Psoas muscle (tissue), 8 donors: ENCODE measurements around the gene BBX. TPM values are rescaled to one million over a fixed set of nuclear protein-coding genes. Genes with fewer than 3 reads are reported as not detected.

ENCODE experiments used
- ATAC-seq, 4 donors: fragments of 200-7000 bp; cut with Tn5 transposase; one replicate each; pipeline ENCODE4 v1.9.1; 2020; ENCODE audit warnings: moderate library complexity in 3 of 4, mild to moderate bottlenecking in 2 of 4
- DNase-seq, 2 donors: peaks; one replicate each; pipeline ENCODE4 v3.0.0-alpha.2; 2020
- H3K27ac ChIP-seq: fragments of 200-600 bp; one replicate; pipeline ENCODE4 v1.8.0; 2022
- H3K27me3 ChIP-seq, 3 donors: fragments of 200-600 bp in 1 of 3; one replicate each; pipeline versions ENCODE4 v1.6.1 to v1.8.0; 2013 to 2022; ENCODE audit warnings: low read length in 2 of 3, mild to moderate bottlenecking in 2 of 3, moderate library complexity in 1 of 3; ENCODE audit not compliant: insufficient read depth in 3 of 3
- H3K36me3 ChIP-seq, 2 donors: fragments of 200-600 bp in 1 of 2; one replicate each; pipeline versions ENCODE4 v1.6.1 to v1.8.0; 2013 to 2022; ENCODE audit warnings: low read depth in 1 of 2, mild to moderate bottlenecking in 1 of 2, moderate library complexity in 1 of 2; ENCODE audit not compliant: insufficient read depth in 1 of 2
- H3K4me1 ChIP-seq: fragments of 200-600 bp; one replicate; pipeline ENCODE4 v1.8.0; 2022
- H3K4me3 ChIP-seq: fragments of 200-600 bp; one replicate; pipeline ENCODE4 v1.8.0; 2022; ENCODE audit warnings: mild to moderate bottlenecking
- H3K9me3 ChIP-seq: fragments of 200-600 bp; one replicate; pipeline ENCODE4 v1.8.0; 2022
- CTCF ChIP-seq: fragments of 200-600 bp; IDR thresholded peaks from one replicate; pipeline ENCODE4 v1.8.0; 2022; ENCODE audit warnings: antibody characterized with exemption
- WGBS, 3 donors: extraction: QIAGEN DNeasy Blood & Tissue Kit; methylation state at CpG; one replicate each; pipeline versions ENCODE4 v1.1.6 to v1.1.7; 2013; 5-methylcytosine and 5-hydroxymethylcytosine counted together
- intact Hi-C, 2 donors: fragments of 100-400 bp; cut with DNase I; formaldehyde crosslinking; loops; one replicate each; pipeline versions ENCODE4 v1.11.0 to v1.14.2; 2022
- polyA plus RNA-seq, 3 donors: library from polyadenylated mRNA; stranded (reverse); fragments of 200-250 nt; gene quantifications; one replicate each; pipeline ENCODE4 v1.2.3, GENCODE V29; 2013
- total RNA-seq, 4 donors: library from RNA; stranded (reverse); fragmentation: NEBNext Ultra II Directional in 2 of 4; extraction: Animal tissue kit (Norgen Biotek cat#: 25700) in 2 of 4; gene quantifications; one replicate each; pipeline versions ENCODE4 v1.2.1 to v1.2.4, GENCODE V29; 2021 to 2023
- donor health status: healthy with polysubstance abuse.
- donor health status: DM: no; HTN: no; CAD: no; lungs with moderate emphysema.
- donor health status: Bipolar disorder and iron deficiency.
- donor health status: healthy.
- donor health status: DM: yes; HTN: yes; CAD: no.
- donor health status: DM: no; HTN: no; CAD: no.
- donor health status: DM: no; HTN: no; CAD: no.
- donor health status: DM: yes; HTN: yes; CAD: no.

The BBX gene
- total and polyA plus RNA-seq, 7 donors: 2.2 to 30.4 (median 16.2) TPM

GRCh38 chr3:107819656-107820055 is 296.9 kb downstream of the BBX start:
- Histone ChIP-seq H3K36me3 (no peaks in the 10 kb centered on the region), H3K27ac (no peak overlapping the region), H3K4me3 (no peak overlapping the region), H3K27me3 (peaks cover 0 to 5% (median 0%) of the 10 kb centered on the region in 3 donors), H3K4me1 (no peaks in the 10 kb centered on the region), H3K9me3 (no peaks in the 10 kb centered on the region)
- DNase-seq (no peak), ATAC-seq (no peak)
- TF ChIP-seq CTCF: no peak
- intact Hi-C loops: no loop called here
- WGBS, 3 donors: 64 to 78% (median 72%) methylated on average over 4 of the region's 4 CpGs

- intact Hi-C loops: no loop called here
- no peaks in the 10 kb centered on the region for H3K9me3 ChIP-seq
- no peak overlapping the region for H3K27ac ChIP-seq
- H3K27me3 ChIP-seq: peaks cover 0 to 5% (median 0%) of the 10 kb centered on the region in 3 donors
- no peak for TF ChIP-seq CTCF
- 68 to 81% (median 74%) methylated on average over 4 of the region's 4 CpGs for WGBS, 3 donors
- no peaks in the 10 kb centered on the region for H3K4me1 ChIP-seq
- no peak overlapping the region for H3K4me3 ChIP-seq
- ATAC-seq (no peak), DNase-seq (no peak)
- no peaks in the 10 kb centered on the region for H3K36me3 ChIP-seq
These were observed 299.5 kb downstream of the BBX start for GRCh38 chr3:107822308-107822707.

- no peak for TF ChIP-seq CTCF
- ATAC-seq: no peak
- intact Hi-C loops: no loop called here
- no peaks in the 10 kb centered on the region for H3K9me3 ChIP-seq
- WGBS, 3 donors: 68 to 77% (median 74%) methylated on average over 4 of the region's 4 CpGs
- H3K27ac ChIP-seq: no peak overlapping the region
- no peak overlapping the region for H3K4me3 ChIP-seq
- no peaks in the 10 kb centered on the region for H3K36me3 ChIP-seq
- H3K27me3 ChIP-seq: peaks cover 0 to 5% (median 0%) of the 10 kb centered on the region in 3 donors
- no peaks in the 10 kb centered on the region for H3K4me1 ChIP-seq
- DNase-seq: no peak
These were observed 302.1 kb downstream of the BBX start for GRCh38 chr3:107824822-107825371.

- no peak overlapping the region for H3K4me3 ChIP-seq
- no peak for ATAC-seq
These were observed 302.8 kb downstream of the BBX start for GRCh38 chr3:107825556-107825955.

More at GRCh38 chr3:107825556-107825955, 302.8 kb downstream of the BBX start:
- H3K4me1 ChIP-seq: no peaks in the 10 kb centered on the region
- H3K9me3 ChIP-seq: no peaks in the 10 kb centered on the region
- intact Hi-C loops: no loop called here
- no peak overlapping the region for H3K27ac ChIP-seq
- no peak for DNase-seq
- 92 to 95% (median 94%) methylated on average over 5 of the region's 5 CpGs for WGBS, 3 donors
- H3K36me3 ChIP-seq: no peaks in the 10 kb centered on the region
- no peak for TF ChIP-seq CTCF
- no peaks in the 10 kb centered on the region for H3K27me3 ChIP-seq
